Neural cell (in vitro differentiated cells): ENCODE data around the gene TJP1. TPM values are rescaled to one million over a fixed set of nuclear protein-coding genes. Genes with fewer than 3 reads are reported as not detected.

Experiments
- H2AFZ ChIP-seq: fragments of 200-600, 300-800 bp; sonication (generic), shearing (Covaris generic); 2 replicates; pipeline ENCODE4 v1.6.0; 2014; ENCODE audit warnings: low read depth, mild to moderate bottlenecking, antibody characterized with exemption, low read length, moderate library complexity
- H3F3A ChIP-seq: fragments of 200-600 bp; shearing (Covaris generic); 2 replicates; pipeline ENCODE4 v1.6.1; 2016; ENCODE audit warnings: mild to moderate bottlenecking, moderate library complexity, mixed read lengths, antibody characterized with exemption, low read length; ENCODE audit not compliant: insufficient read depth, poor library complexity, severe bottlenecking
- H3K27ac ChIP-seq: fragments of 200-600, 300-800 bp; sonication (generic), shearing (Covaris generic); 2 replicates; pipeline ENCODE4 v1.5.1; 2014; ENCODE audit warnings: mild to moderate bottlenecking, low read length, moderate library complexity
- H3K27me3 ChIP-seq: fragments of 300-800, 200-600 bp; sonication (generic), shearing (Covaris generic); 2 replicates; pipeline ENCODE4 v1.6.0; 2014; ENCODE audit warnings: mild to moderate bottlenecking, low read depth, low read length, moderate library complexity; ENCODE audit not compliant: insufficient read depth
- H3K36me3 ChIP-seq: fragments of 300-800, 200-600 bp; sonication (generic), shearing (Covaris generic); 2 replicates; pipeline ENCODE4 v1.5.1; 2014; ENCODE audit warnings: mild to moderate bottlenecking, antibody characterized with exemption, low read length, moderate library complexity; ENCODE audit not compliant: insufficient read depth
- H3K4me2 ChIP-seq: fragments of 300-800, 200-600 bp; sonication (generic), shearing (Covaris generic); 2 replicates; pipeline ENCODE4 v1.6.0; 2014; ENCODE audit warnings: mild to moderate bottlenecking, low read length
- H3K4me3 ChIP-seq: fragments of 300-800, 200-600 bp; sonication (generic), shearing (Covaris generic); 2 replicates; pipeline ENCODE4 v1.5.1; 2014; ENCODE audit warnings: mild to moderate bottlenecking, low read length, moderate library complexity
- H3K79me2 ChIP-seq: fragments of 200-600 bp; shearing (Covaris generic); replicated peaks from 2 replicates; pipeline ENCODE4 v1.6.0; 2014; ENCODE audit warnings: mild to moderate bottlenecking, low read length, moderate library complexity; ENCODE audit not compliant: insufficient read depth
- H3K9ac ChIP-seq: fragments of 300-800, 200-600 bp; sonication (generic), shearing (Covaris generic); 2 replicates; pipeline ENCODE4 v1.6.1; 2016; ENCODE audit warnings: mild to moderate bottlenecking, low read length, mixed read lengths
- H3K9me2 ChIP-seq: fragments of 200-600 bp; shearing (Covaris generic); 2 replicates; pipeline ENCODE4 v1.6.1; 2016; ENCODE audit warnings: mild to moderate bottlenecking, low read length, mixed read lengths; ENCODE audit not compliant: insufficient read depth
- H3K9me3 ChIP-seq: fragments of 200-600, 300-800 bp; sonication (generic), shearing (Covaris generic); 2 replicates; pipeline ENCODE4 v1.6.1; 2016; ENCODE audit warnings: mild to moderate bottlenecking, mixed run types, low read length, moderate library complexity, mixed read lengths
- H4K20me1 ChIP-seq: fragments of 200-600 bp; shearing (Covaris generic); 2 replicates; pipeline ENCODE4 v1.6.1; 2016; ENCODE audit warnings: mild to moderate bottlenecking, mixed run types; ENCODE audit not compliant: insufficient read depth
- RAD21 ChIP-seq: fragments of 450-650 bp; conservative IDR thresholded peaks from 2 replicates; pipeline ENCODE4 v1.6.1; 2014; ENCODE audit warnings: antibody characterized with exemption, mild to moderate bottlenecking, moderate library complexity
- SMC3 ChIP-seq: fragments of 450-650 bp; conservative IDR thresholded peaks from 2 replicates; pipeline ENCODE4 v1.6.1; 2014; ENCODE audit warnings: antibody characterized with exemption, mild to moderate bottlenecking, moderate library complexity; ENCODE audit not compliant: poor library complexity
- TAF1 ChIP-seq: IDR thresholded peaks from 2 replicates; pipeline ENCODE4 v1.6.1; 2012; ENCODE audit warnings: low read depth
- polyA plus RNA-seq: library from polyadenylated mRNA; depleted of rRNA; stranded (reverse); fragments of >200 nt; gene quantifications from 2 replicates; pipeline ENCODE4 v1.2.3, GENCODE V29; 2014
- TF ChIP-seq, protein P1 (sequence below): IDR thresholded peaks from 2 replicates; pipeline ENCODE4 v1.6.1; 2012; ENCODE audit warnings: borderline replicate concordance
- TF ChIP-seq, protein P2 (sequence below): fragments of 450-650 bp; IDR thresholded peaks from 2 replicates; pipeline ENCODE4 v1.5.1; 2014; ENCODE audit warnings: antibody characterized with exemption, mild to moderate bottlenecking, moderate library complexity; ENCODE audit not compliant: poor library complexity, severe bottlenecking

The TJP1 gene
- polyA plus RNA-seq, 1 donor from 2014 or later: 6.2 TPM

DNA sequence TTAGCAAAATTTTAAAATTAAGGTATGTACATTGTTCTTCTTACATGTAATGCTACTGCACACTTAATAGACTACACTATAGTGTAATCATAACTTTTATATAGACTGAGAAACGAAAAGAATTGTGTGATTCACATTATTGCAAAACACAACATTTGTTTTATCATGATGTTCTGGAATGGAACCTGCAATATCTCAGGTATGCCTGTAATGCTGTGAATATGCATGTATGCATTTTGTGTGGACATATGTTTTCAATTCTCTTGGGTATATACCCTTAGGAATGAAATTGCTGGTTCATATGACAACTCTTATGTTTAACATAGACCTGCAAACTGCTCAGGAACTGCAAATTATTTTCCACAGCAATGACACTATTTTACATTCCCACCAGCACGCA lies 38.6 kb upstream of the TJP1 start:
- Histone ChIP-seq H3K9me2 (no peaks in the 10 kb centered on the region), H3K9me3 (no peaks in the 10 kb centered on the region), H3K27ac (no peak overlapping the region), H3K4me2 (no peak overlapping the region), H3K4me3 (no peak overlapping the region), H3K36me3 (no peaks in the 10 kb centered on the region), H3K9ac (no peak overlapping the region), H3K79me2 (no peaks in the 10 kb centered on the region), H4K20me1 (no peaks in the 10 kb centered on the region), H3F3A (no peaks in the 10 kb centered on the region), H2AFZ (no peak overlapping the region), H3K27me3 (no peaks in the 10 kb centered on the region)
- no peak for TF ChIP-seq SMC3
- TF ChIP-seq, protein P1, sequence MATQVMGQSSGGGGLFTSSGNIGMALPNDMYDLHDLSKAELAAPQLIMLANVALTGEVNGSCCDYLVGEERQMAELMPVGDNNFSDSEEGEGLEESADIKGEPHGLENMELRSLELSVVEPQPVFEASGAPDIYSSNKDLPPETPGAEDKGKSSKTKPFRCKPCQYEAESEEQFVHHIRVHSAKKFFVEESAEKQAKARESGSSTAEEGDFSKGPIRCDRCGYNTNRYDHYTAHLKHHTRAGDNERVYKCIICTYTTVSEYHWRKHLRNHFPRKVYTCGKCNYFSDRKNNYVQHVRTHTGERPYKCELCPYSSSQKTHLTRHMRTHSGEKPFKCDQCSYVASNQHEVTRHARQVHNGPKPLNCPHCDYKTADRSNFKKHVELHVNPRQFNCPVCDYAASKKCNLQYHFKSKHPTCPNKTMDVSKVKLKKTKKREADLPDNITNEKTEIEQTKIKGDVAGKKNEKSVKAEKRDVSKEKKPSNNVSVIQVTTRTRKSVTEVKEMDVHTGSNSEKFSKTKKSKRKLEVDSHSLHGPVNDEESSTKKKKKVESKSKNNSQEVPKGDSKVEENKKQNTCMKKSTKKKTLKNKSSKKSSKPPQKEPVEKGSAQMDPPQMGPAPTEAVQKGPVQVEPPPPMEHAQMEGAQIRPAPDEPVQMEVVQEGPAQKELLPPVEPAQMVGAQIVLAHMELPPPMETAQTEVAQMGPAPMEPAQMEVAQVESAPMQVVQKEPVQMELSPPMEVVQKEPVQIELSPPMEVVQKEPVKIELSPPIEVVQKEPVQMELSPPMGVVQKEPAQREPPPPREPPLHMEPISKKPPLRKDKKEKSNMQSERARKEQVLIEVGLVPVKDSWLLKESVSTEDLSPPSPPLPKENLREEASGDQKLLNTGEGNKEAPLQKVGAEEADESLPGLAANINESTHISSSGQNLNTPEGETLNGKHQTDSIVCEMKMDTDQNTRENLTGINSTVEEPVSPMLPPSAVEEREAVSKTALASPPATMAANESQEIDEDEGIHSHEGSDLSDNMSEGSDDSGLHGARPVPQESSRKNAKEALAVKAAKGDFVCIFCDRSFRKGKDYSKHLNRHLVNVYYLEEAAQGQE: no peak
- TF ChIP-seq TAF1: no peak

DNA sequence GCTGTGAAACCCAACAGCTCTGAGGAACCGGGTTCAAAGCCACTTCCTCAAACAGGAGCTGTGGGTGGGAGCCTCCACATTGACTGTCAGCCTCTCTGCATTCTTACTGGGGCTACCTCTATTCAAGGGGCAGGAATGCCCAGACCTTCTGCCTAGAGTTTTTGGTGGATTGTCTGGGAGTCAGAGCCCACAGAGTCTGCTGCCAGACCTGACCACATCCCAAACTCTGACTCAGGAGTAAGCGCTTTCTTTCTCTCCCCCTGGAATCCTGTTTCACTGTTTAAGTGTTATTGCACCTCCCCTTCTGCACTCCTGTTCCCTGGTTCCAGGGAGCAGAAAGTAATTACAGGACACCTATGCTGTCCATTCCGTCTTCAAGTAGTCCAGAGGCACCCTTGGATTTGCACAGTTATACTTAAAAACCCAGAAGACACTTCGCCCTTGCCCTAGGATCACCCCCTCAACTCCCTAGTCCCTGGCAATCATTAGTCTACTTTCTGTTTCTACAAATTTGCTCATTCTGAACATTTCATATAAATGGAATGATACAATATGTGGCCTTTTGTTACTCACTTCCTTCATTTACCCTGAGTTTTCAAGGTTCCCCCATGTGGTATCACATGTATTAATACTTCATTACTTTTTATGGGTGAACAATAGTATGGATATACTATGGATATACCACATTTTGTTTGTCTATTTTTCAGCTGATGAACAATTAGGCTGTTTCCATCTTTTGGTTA lies 37.9 kb upstream of the TJP1 start:
- H3K9me3 ChIP-seq: no peaks in the 10 kb centered on the region
- no peak overlapping the region for H3K4me2 ChIP-seq
- H3F3A ChIP-seq: no peaks in the 10 kb centered on the region
- no peaks in the 10 kb centered on the region for H3K9me2 ChIP-seq
- TF ChIP-seq, protein P2, sequence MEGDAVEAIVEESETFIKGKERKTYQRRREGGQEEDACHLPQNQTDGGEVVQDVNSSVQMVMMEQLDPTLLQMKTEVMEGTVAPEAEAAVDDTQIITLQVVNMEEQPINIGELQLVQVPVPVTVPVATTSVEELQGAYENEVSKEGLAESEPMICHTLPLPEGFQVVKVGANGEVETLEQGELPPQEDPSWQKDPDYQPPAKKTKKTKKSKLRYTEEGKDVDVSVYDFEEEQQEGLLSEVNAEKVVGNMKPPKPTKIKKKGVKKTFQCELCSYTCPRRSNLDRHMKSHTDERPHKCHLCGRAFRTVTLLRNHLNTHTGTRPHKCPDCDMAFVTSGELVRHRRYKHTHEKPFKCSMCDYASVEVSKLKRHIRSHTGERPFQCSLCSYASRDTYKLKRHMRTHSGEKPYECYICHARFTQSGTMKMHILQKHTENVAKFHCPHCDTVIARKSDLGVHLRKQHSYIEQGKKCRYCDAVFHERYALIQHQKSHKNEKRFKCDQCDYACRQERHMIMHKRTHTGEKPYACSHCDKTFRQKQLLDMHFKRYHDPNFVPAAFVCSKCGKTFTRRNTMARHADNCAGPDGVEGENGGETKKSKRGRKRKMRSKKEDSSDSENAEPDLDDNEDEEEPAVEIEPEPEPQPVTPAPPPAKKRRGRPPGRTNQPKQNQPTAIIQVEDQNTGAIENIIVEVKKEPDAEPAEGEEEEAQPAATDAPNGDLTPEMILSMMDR: no peak
- TF ChIP-seq RAD21: no peak
- TF ChIP-seq, protein P1: no peak
- no peaks in the 10 kb centered on the region for H3K79me2 ChIP-seq
- no peaks in the 10 kb centered on the region for H3K27me3 ChIP-seq
- no peak overlapping the region for H3K9ac ChIP-seq
- H3K4me3 ChIP-seq: no peak overlapping the region
- H3K36me3 ChIP-seq: no peaks in the 10 kb centered on the region
- no peaks in the 10 kb centered on the region for H4K20me1 ChIP-seq
- H2AFZ ChIP-seq: no peak overlapping the region
- H3K27ac ChIP-seq: no peak overlapping the region
